DOHH2 (cell line): Measurements from ENCODE around the gene ATP11A.

ENCODE experiments used
- EZH2phosphoT487 ChIP-seq: fragments of 200-600 bp; sonication (generic); IDR thresholded peaks from 2 replicates; pipeline ENCODE4 v1.6.1; 2017; ENCODE audit warnings: borderline replicate concordance, mild to moderate bottlenecking, antibody characterized with exemption, low read length, moderate library complexity, mixed read lengths
- TF ChIP-seq, protein P1 (sequence below): fragments of 200-600 bp; sonication (generic); IDR thresholded peaks from one replicate; pipeline ENCODE4 v1.5.1; 2014; ENCODE audit warnings: antibody characterized with exemption, mild to moderate bottlenecking, low read depth, low read length; ENCODE audit not compliant: poor library complexity, severe bottlenecking

DNA sequence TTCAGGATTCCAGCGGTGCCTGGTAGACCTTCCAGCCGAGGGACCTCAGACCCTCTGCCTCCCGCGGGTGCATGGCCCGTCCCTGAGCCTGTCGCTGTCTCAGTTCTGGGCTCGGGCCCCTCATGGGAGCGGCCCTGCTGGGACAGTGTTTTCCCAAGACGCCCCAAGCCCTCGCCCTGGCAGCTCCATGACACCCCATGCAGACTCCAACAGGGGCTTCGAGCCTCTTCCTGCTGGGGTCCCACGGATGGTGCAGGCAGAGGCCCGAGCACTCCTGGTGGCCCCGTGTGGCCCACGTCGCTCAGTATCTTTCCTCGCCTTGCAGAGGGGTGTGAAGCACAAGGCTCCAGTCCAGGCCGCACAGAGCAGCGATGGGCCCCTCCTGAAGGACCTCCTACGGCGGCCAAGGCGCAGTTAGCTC lies 190.4 kb downstream of the ATP11A start:
- no peak for TF ChIP-seq EZH2phosphoT487
- TF ChIP-seq, protein P1, sequence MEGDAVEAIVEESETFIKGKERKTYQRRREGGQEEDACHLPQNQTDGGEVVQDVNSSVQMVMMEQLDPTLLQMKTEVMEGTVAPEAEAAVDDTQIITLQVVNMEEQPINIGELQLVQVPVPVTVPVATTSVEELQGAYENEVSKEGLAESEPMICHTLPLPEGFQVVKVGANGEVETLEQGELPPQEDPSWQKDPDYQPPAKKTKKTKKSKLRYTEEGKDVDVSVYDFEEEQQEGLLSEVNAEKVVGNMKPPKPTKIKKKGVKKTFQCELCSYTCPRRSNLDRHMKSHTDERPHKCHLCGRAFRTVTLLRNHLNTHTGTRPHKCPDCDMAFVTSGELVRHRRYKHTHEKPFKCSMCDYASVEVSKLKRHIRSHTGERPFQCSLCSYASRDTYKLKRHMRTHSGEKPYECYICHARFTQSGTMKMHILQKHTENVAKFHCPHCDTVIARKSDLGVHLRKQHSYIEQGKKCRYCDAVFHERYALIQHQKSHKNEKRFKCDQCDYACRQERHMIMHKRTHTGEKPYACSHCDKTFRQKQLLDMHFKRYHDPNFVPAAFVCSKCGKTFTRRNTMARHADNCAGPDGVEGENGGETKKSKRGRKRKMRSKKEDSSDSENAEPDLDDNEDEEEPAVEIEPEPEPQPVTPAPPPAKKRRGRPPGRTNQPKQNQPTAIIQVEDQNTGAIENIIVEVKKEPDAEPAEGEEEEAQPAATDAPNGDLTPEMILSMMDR: no peak
